Measurements from ENCODE around the gene GDF10. TPM values are rescaled to one million over a fixed set of nuclear protein-coding genes. Genes with fewer than 3 reads are reported as not detected.

The GDF10 gene
- total and polyA plus RNA-seq, 2 of the 8 experiments (the other 6 are each of a cell fraction or from before 2014, with no cell fraction given), result 0.19 to 0.32 TPM

- WGBS, 2 experiments (ENCODE audit: extremely low coverage in 1 of 2, insufficient coverage in 1 of 2, insufficient read length in 1 of 2, insufficient replicate concordance in 2 of 2, low coverage in 1 of 2, low lambda C conversion rate in 2 of 2, missing lambda C conversion rate in 1 of 2), result 91 to 100% methylated on average over 1 to 8 of the region's 8 CpGs
- no peaks in the 10 kb centered on the region for H3K9me3 ChIP-seq (ENCODE audit: insufficient read depth in 2 of 2, low read depth in 1 of 2, low read length in 1 of 2)
- no peak overlapping the region for H4K5ac ChIP-seq (ENCODE audit: insufficient read length, low read depth, low read length)
- H2BK15ac ChIP-seq (ENCODE audit: low read length), result no peak overlapping the region
- no peak overlapping the region for H3K4me3 ChIP-seq (ENCODE audit: extremely low read depth in 1 of 4, insufficient read depth in 2 of 4, low read depth in 3 of 4, low read length in 4 of 4)
- H3K79me2 ChIP-seq (ENCODE audit: control insufficient read depth in 1 of 2, insufficient read depth in 2 of 2, low read length in 2 of 2), result no peaks in the 10 kb centered on the region
- FAIRE-seq (no peak), DNase-seq (ENCODE audit: low read depth in 1 of 2, low spot score in 2 of 2) (no peak)
- no peak overlapping the region for H3K9ac ChIP-seq (replicated peaks in 1 of 4; ENCODE audit: extremely low read depth in 1 of 4, low read depth in 3 of 4, low read length in 3 of 4)
- no peak overlapping the region for H2BK20ac ChIP-seq (ENCODE audit: low read length)
- no peak overlapping the region for H3K23ac ChIP-seq (ENCODE audit: insufficient read length)
- H3K18ac ChIP-seq (ENCODE audit: extremely low read depth, low read length), result no peak overlapping the region
- H2AK5ac ChIP-seq (ENCODE audit: low read depth, low read length), result no peak overlapping the region
- no peaks in the 10 kb centered on the region for H3K79me1 ChIP-seq (ENCODE audit: low read depth, low read length)
- H4K8ac ChIP-seq (ENCODE audit: extremely low read depth, insufficient read depth, low read length), result no peak overlapping the region
- no peaks in the 10 kb centered on the region for H4K20me1 ChIP-seq (replicated peaks in 1 of 2; ENCODE audit: control insufficient read depth in 1 of 2, insufficient read depth in 2 of 2, low read length in 2 of 2)
- no peaks in the 10 kb centered on the region for H3K36me3 ChIP-seq (ENCODE audit: control insufficient read depth in 2 of 4, insufficient read depth in 4 of 4, low read length in 3 of 4)
- ChIA-PET POLR2A (ENCODE audit: partially characterized antibody) (no interaction called here), CTCF (ENCODE audit: partially characterized antibody) (interaction anchor here (0.8 to 3.3 kb wide), 6 partner anchors 9 to 249 kb away, joined by 3 to 13 read pairs (median 3); no protein-coding TSS in a partner anchor)
- H2BK12ac ChIP-seq (ENCODE audit: low read depth, low read length), result no peak overlapping the region
- H3K23me2 ChIP-seq (ENCODE audit: low read depth, low read length), result no peaks in the 10 kb centered on the region
- H3K4me1 ChIP-seq (replicated peaks in 1 of 4; ENCODE audit: control insufficient read depth in 3 of 4, insufficient read depth in 4 of 4, low read length in 3 of 4), result no peaks in the 10 kb centered on the region
- H2AFZ ChIP-seq (ENCODE audit: low read length), result no peak overlapping the region
- H3K27me3 ChIP-seq (replicated peaks in 1 of 4; ENCODE audit: control insufficient read depth in 3 of 4, extremely low read depth in 1 of 4, insufficient read depth in 3 of 4, low read length in 3 of 4), result no peaks in the 10 kb centered on the region
- H3K4ac ChIP-seq (replicated peaks; ENCODE audit: insufficient read length, low read depth, low read length), result no peak overlapping the region
- no peak overlapping the region for H3K4me2 ChIP-seq (ENCODE audit: insufficient read depth in 1 of 2, low read depth in 2 of 2, low read length in 2 of 2)
- no peak overlapping the region for H4K91ac ChIP-seq (replicated peaks; ENCODE audit: insufficient read length, low read length)
- H3K56ac ChIP-seq (replicated peaks; ENCODE audit: insufficient read length, low read depth, low read length), result no peak overlapping the region
- no peak overlapping the region for H3K14ac ChIP-seq (ENCODE audit: insufficient read length)
- no peak overlapping the region for H2BK5ac ChIP-seq (ENCODE audit: low read depth, low read length)
- H2BK120ac ChIP-seq (replicated peaks; ENCODE audit: low read depth, low read length), result no peak overlapping the region
- no peak overlapping the region for H3K27ac ChIP-seq (ENCODE audit: low read depth, low read length)
- TF ChIP-seq SIX5 (IDR thresholded peaks at IDR 0.05; ENCODE audit: low read depth, low read length) (no peak), TEAD4 (IDR thresholded peaks at IDR 0.05; ENCODE audit: low read depth, low read length) (no peak), SRF (IDR thresholded peaks at IDR 0.05; ENCODE audit: low read depth, low read length) (no peak), BCL11A (IDR thresholded peaks at IDR 0.05; ENCODE audit: low read depth in 2 of 2, low read length in 2 of 2) (no peak), MAX (IDR thresholded peaks at IDR 0.05) (no peak), CTCF (IDR thresholded peaks at IDR 0.05; ENCODE audit: control extremely low read depth in 1 of 3, insufficient read depth in 1 of 3, low read depth in 1 of 3, low read length in 3 of 3) (no peak), ASH2L (IDR thresholded peaks at IDR 0.05; ENCODE audit: low read length) (no peak), TBP (IDR thresholded peaks at IDR 0.05; ENCODE audit: low read depth, low read length) (no peak), FOSL1 (IDR thresholded peaks at IDR 0.05; ENCODE audit: insufficient read depth, low read depth, low read length) (no peak), KDM5A (IDR thresholded peaks at IDR 0.05; ENCODE audit: low read length) (no peak), CTBP2 (IDR thresholded peaks at IDR 0.05; ENCODE audit: borderline replicate concordance, insufficient read depth, insufficient read length, low read length) (no peak), BACH1 (IDR thresholded peaks at IDR 0.05; ENCODE audit: low read length) (no peak), TAF1 (IDR thresholded peaks at IDR 0.05; ENCODE audit: low read depth, low read length) (no peak)
Observed at GRCh38 chr10:47288236-47288635, 11.8 kb upstream of the GDF10 start.
